SK-N-MC (cell line): ENCODE measurements around the gene ASGR1.

Experiments used
- EZH2 ChIP-seq: fragments of 200-600 bp; sonication (generic); IDR thresholded peaks from one replicate; pipeline ENCODE4 v1.6.1; 2017; ENCODE audit warnings: antibody characterized with exemption
- POLR2AphosphoS5 ChIP-seq: IDR thresholded peaks from 2 replicates; pipeline ENCODE4 v1.6.1; 2012; ENCODE audit warnings: mild to moderate bottlenecking, low read depth, low read length, borderline replicate concordance

DNA sequence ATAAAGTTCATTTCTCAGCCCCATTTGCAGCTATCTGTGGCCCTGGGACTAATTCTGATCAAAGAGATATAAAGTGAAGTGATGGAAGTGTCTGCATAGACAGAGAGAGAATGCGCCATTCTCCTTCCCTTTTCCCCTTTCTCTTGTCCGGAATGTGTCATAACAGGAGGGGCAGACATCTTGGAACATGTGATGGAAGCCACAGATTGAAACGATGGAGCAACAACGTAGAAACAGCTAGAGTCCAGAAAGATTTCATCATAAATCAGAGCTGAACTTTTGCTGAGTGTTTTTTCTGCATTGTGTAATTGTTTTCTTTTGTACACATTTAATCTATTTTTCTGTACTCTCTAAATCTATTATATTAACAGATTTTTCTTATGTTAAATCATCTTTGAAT is 11.3 kb downstream of the ASGR1 start:
- TF ChIP-seq EZH2 (no peak), POLR2AphosphoS5 (no peak)
